Fibroblast of mammary gland (primary cell): Measurements from ENCODE around the gene COBL.

Experiments used
- DNase-seq: peaks from one replicate; pipeline ENCODE4 v3.0.0-alpha.2; 2010; ENCODE audit warnings: low read depth
- H3K4me3 ChIP-seq: 2 replicates; pipeline ENCODE4 v1.5.1; 2011; ENCODE audit warnings: low read depth, mild to moderate bottlenecking, low read length, moderate library complexity; ENCODE audit not compliant: control insufficient read depth
- TF ChIP-seq, protein P1 (sequence below): conservative IDR thresholded peaks from 2 replicates; pipeline ENCODE4 v1.5.1; 2011; ENCODE audit warnings: low read depth, low read length, inconsistent platforms; ENCODE audit not compliant: control insufficient read depth, insufficient read depth

The COBL gene

DNA sequence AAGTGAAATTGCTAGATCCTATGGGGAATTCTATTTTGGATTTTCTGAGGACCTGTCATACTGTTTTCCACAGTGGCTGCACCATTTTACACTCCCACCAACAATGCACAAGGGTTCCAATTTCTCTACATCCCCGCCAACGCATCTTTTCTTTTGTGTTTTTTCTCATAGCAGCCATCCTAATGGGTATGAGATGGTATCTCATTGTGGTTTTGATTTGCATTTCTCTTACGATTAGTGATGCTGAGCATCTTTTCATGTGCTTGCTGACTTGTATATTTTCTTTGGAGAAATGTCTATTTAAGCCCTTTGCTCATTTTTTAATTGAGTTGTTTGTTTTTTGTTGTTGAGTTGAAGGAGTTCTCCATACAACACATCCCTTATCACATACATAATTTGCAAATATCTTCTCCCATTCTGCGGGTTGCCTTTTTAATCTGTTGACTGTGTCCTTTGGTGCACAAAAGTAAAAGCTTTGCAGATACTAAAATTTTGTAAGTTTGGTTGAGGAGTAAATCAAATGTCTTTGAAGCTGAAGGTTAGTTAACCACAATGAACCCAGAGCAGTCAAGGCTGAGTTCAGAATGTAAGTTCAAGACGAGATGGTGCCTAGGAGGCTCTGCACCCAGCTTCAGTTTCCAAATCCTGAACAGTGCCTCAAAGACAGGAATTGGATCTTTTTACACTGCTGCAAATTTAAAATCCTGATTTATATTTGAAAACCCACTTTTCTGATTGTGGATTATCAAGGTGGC lies 195.4 kb downstream of the COBL start:
- DNase-seq: no peak
- TF ChIP-seq, protein P1, sequence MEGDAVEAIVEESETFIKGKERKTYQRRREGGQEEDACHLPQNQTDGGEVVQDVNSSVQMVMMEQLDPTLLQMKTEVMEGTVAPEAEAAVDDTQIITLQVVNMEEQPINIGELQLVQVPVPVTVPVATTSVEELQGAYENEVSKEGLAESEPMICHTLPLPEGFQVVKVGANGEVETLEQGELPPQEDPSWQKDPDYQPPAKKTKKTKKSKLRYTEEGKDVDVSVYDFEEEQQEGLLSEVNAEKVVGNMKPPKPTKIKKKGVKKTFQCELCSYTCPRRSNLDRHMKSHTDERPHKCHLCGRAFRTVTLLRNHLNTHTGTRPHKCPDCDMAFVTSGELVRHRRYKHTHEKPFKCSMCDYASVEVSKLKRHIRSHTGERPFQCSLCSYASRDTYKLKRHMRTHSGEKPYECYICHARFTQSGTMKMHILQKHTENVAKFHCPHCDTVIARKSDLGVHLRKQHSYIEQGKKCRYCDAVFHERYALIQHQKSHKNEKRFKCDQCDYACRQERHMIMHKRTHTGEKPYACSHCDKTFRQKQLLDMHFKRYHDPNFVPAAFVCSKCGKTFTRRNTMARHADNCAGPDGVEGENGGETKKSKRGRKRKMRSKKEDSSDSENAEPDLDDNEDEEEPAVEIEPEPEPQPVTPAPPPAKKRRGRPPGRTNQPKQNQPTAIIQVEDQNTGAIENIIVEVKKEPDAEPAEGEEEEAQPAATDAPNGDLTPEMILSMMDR: no peak
- no peak overlapping the region for H3K4me3 ChIP-seq

DNA sequence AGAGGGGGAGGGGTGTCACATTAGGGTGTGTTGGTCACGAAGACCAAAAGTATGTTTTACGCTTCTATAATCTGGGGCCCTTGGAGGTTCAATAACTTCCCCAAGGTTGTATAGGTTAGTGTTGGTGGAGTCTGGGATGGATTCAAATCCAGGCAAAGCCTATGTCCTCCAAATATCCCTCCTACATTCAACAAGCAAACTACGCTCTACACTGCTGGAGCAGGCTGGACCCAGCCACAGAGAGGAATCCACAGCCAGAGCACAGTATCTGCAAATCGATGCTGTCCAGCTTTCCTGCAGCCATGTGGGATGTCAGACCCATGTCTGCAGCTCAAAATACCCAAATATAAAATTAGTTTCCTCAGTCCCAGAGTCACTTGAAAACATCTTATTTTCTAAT lies 198.0 kb downstream of the COBL start:
- TF ChIP-seq, protein P1: no peak
- no peak for DNase-seq
- H3K4me3 ChIP-seq: no peak overlapping the region

DNA sequence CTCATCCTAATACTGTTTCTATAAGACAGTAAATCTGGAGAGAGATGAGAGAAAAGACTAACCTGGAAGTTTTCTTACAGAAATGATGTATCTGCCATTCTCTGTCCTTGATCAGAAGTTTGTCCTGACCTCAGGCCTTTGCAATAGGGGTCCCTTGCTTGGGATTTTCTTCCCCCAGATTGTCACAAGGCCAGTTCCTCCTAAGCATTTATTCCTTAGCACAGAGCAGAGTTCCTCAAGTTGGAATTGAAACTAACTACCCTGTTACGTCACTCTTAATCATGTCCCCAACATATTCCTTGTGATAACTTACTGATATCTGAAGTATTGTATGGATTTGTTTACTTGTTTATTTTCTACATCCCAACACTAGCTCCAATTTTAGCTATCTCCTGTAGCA lies 202.1 kb downstream of the COBL start:
- TF ChIP-seq, protein P1: no peak
- no peak for DNase-seq
- H3K4me3 ChIP-seq: no peak overlapping the region

DNA sequence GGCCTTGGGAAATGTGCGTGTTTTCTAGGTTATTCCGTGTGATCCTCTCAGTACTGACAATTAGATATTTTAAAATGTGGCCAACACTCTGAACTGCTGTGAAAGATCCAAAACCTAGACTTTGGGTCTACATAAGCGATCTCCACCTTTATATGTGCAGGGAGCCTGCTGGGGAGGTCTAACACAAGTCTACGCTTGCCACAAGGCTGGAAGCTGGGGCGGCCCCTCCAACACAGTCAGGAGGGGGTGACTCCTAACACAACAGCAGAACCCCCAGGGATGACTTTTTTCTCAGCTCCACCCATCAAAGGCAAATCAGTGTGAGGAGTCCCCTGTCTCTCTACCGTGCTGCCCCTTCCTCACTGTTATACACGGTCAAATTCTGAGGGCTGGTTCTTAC lies 202.6 kb downstream of the COBL start:
- TF ChIP-seq, protein P1: no peak
- H3K4me3 ChIP-seq: no peak overlapping the region
- no peak for DNase-seq

DNA sequence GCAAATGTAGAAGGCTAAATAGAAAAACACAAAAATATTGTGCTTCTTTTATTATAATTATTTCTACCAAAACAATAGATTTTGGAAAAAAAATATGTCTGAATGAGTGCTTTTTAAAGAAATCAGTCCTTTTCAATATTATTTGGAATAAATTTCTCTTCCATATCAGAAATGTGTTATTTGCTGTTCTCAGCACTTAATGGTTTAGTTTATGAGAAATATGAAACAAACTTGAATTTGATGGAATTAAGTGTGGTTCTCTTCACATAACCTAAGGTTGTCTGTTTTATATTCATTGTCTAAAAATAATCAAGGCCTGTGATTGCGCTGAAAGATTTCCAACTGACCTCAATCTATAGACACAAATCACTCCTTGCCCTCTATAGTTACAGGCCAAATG lies 203.0 kb downstream of the COBL start:
- TF ChIP-seq, protein P1: no peak
- no peak overlapping the region for H3K4me3 ChIP-seq
- no peak for DNase-seq

DNA sequence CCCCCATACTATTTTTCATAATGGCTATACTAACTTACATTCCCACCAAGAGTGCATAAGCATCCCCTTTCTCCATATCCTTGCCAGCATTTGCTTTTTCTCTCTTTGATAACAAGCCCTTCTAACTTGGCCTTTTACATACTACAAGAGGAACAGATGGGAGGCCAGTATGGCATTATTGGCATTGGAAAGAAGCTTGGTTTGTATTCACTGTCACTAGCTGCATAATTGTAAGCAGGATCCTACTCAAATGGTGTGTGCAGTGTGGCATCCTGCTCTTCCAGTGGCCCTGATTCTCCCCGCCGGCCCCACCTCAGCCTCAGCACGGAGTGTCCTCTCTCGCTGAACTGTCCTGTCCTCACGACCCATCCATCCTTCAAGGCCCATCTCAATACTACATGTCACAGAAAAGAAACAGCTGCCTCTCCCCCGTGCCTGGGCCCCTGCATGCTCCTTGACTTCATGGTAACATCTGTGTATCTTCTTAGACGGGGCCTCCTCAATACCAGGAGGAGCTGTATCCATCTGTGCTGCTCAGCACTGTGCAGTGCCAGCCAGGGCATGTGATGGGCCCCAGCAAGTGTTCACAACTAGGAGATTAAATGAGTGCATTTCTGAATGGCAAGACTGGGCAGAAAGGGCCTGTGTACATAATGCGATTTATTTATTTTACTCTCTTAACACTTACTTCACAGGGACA lies 205.2 kb downstream of the COBL start:
- TF ChIP-seq, protein P1: no peak
- no peak for DNase-seq
- H3K4me3 ChIP-seq: no peak overlapping the region

DNA sequence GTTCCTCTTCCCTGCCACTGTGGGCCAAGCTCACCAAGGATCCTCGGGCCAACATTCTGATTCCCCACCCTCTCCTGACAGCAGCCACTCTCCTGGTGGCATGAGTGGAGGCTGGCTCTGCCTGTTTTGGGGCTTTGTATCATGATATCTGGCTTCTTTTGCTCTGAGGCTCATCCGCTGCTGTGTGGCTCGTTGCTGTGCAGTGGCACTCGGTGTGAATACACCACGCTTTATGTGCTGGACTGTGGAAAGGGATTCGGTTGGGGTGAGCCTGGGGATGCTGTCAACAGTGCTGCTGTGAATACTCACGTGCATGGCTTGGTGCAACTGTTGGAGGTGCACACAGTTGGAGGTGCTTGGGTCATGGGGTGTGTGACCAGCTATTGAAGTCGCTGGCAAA lies 208.5 kb downstream of the COBL start:
- TF ChIP-seq, protein P1: no peak
- DNase-seq: no peak
- H3K4me3 ChIP-seq: no peak overlapping the region
